Bronchial epithelial cell (primary cell): ENCODE measurements around the gene NCDN. TPM values are rescaled to one million over a fixed set of nuclear protein-coding genes. Genes with fewer than 3 reads are reported as not detected.
"Not testable (repeated sequence)": the region's sequence is repeated elsewhere in the genome, so short reads cannot be mapped to it uniquely, and the experiment has no call there.

Experiments used
- DNase-seq: peaks from one replicate; pipeline ENCODE4 v3.0.0-alpha.2; 2010; ENCODE audit warnings: low read depth
- FAIRE-seq: peaks from 2 replicates; lab custom pipeline; 2011; peaks lifted over from hg19 to GRCh38; lab: Jason Lieb, UNC
- H3K27me3 ChIP-seq: 2 replicates; pipeline ENCODE4 v1.5.1; 2011; ENCODE audit warnings: low read length; ENCODE audit not compliant: control insufficient read depth, insufficient read depth
- H3K36me3 ChIP-seq: 2 replicates; pipeline ENCODE4 v1.5.1; 2011; ENCODE audit warnings: low read length; ENCODE audit not compliant: control insufficient read depth, insufficient read depth
- H3K4me3 ChIP-seq: 2 replicates; pipeline ENCODE4 v1.5.1; 2011; ENCODE audit warnings: mild to moderate bottlenecking, low read depth, low read length, control low read depth
- total RNA-seq: library from RNA; depleted of rRNA; stranded (reverse); fragments of >200 nt; gene quantifications from 2 replicates; pipeline ENCODE4 v1.2.1, GENCODE V29; 2014
- TF ChIP-seq, protein P1 (sequence below): IDR thresholded peaks from 2 replicates; pipeline ENCODE4 v1.5.1; 2011; ENCODE audit warnings: mild to moderate bottlenecking, moderate library complexity, low read length, control low read depth, inconsistent platforms; ENCODE audit not compliant: insufficient read depth, severe bottlenecking

The NCDN gene
- total RNA-seq, 1 donor from 2014 or later, result 10.0 TPM

DNA sequence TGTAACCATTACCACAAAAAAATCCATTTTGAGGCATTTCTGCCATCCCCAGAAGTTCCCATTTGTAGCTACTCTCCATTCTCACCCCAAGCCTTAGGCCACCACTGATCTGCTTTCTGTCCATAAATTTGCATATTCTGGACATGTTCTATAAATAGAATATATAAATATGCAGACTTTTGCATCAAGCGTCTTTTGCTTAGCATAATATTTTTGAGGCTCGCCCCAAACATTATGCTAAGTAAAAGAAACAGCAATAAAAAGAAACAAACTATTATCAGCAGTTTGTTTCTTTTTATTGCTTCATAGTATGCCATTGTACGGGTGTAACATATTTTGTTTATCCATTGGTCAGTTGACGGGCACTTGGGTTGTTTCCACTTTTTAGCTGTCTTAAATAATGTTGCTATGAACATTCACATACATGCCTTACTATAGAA is 23.4 kb downstream of the NCDN start:
- FAIRE-seq, result no peak
- TF ChIP-seq, protein P1, sequence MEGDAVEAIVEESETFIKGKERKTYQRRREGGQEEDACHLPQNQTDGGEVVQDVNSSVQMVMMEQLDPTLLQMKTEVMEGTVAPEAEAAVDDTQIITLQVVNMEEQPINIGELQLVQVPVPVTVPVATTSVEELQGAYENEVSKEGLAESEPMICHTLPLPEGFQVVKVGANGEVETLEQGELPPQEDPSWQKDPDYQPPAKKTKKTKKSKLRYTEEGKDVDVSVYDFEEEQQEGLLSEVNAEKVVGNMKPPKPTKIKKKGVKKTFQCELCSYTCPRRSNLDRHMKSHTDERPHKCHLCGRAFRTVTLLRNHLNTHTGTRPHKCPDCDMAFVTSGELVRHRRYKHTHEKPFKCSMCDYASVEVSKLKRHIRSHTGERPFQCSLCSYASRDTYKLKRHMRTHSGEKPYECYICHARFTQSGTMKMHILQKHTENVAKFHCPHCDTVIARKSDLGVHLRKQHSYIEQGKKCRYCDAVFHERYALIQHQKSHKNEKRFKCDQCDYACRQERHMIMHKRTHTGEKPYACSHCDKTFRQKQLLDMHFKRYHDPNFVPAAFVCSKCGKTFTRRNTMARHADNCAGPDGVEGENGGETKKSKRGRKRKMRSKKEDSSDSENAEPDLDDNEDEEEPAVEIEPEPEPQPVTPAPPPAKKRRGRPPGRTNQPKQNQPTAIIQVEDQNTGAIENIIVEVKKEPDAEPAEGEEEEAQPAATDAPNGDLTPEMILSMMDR, result no peak
- Histone ChIP-seq H3K4me3 (no peak overlapping the region), H3K27me3 (no peaks in the 10 kb centered on the region), H3K36me3 (no peaks in the 10 kb centered on the region)
- DNase-seq, result no peak

DNA sequence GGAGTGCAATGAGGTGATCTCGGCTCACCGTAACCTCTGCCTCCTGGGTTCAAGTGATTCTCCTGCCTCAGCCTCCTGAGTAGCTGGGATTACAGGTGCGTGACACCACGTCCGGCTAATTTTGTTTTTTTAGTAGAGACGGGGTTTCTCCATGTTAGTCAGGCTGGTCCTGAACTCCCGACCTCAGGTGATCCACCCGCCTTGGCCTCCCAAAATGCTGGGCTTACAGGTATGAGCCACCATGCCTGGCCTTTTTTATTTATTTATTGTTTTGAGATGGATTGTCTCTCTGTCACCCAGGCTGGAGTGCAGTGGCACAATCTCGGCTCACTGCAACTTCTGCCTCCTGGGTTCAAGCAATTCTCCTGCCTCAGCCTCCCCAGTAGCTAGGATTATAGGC is 24.0 kb downstream of the NCDN start:
- not testable (repeated sequence) for FAIRE-seq, DNase-seq

GRCh38 chr1:35585281-35585680 is 27.7 kb downstream of the NCDN start:
- no peaks in the 10 kb centered on the region for H3K27me3 ChIP-seq
- TF ChIP-seq, protein P1, result no peak
- no peaks in the 10 kb centered on the region for H3K36me3 ChIP-seq
- DNase-seq (no peak), FAIRE-seq (no peak)
- H3K4me3 ChIP-seq, result no peak overlapping the region

More for the DNA sequence above, 24.0 kb downstream of the NCDN start:
- not testable (repeated sequence) for H3K27me3 ChIP-seq, H3K4me3 ChIP-seq, H3K36me3 ChIP-seq

GRCh38 chr1:35585805-35586204 is 28.2 kb downstream of the NCDN start:
- FAIRE-seq, H3K4me3 ChIP-seq, H3K27me3 ChIP-seq, H3K36me3 ChIP-seq, DNase-seq: not testable (repeated sequence)

GRCh38 chr1:35586808-35587207 is 29.2 kb downstream of the NCDN start:
- no peaks in the 10 kb centered on the region for H3K27me3 ChIP-seq
- FAIRE-seq (no peak), DNase-seq (no peak)
- no peaks in the 10 kb centered on the region for H3K36me3 ChIP-seq
- no peak overlapping the region for H3K4me3 ChIP-seq
- TF ChIP-seq, protein P1, result no peak

GRCh38 chr1:35587736-35588135 is 30.1 kb downstream of the NCDN start:
- Histone ChIP-seq H3K27me3 (no peaks in the 10 kb centered on the region), H3K4me3 (no peak overlapping the region), H3K36me3 (no peaks in the 10 kb centered on the region)
- FAIRE-seq (no peak), DNase-seq (no peak)
- TF ChIP-seq, protein P1, result no peak

- H3K4me3 ChIP-seq, result no peak overlapping the region
- FAIRE-seq, result no peak
Observed at GRCh38 chr1:35588197-35588910, 30.8 kb downstream of the NCDN start.

More at GRCh38 chr1:35588197-35588910, 30.8 kb downstream of the NCDN start:
- Histone ChIP-seq H3K36me3 (no peaks in the 10 kb centered on the region), H3K27me3 (no peaks in the 10 kb centered on the region)
- TF ChIP-seq, protein P1, result no peak
- no peak for DNase-seq
